ENCODE measurements around the gene TGFB1. TPM values are rescaled to one million over a fixed set of nuclear protein-coding genes. Genes with fewer than 3 reads are reported as not detected.

The TGFB1 gene
- total and polyA plus RNA-seq, 2 of the 13 experiments (the other 11 are each of a cell fraction or from before 2014, with no cell fraction given) = 4.1 to 5.4 TPM

DNA sequence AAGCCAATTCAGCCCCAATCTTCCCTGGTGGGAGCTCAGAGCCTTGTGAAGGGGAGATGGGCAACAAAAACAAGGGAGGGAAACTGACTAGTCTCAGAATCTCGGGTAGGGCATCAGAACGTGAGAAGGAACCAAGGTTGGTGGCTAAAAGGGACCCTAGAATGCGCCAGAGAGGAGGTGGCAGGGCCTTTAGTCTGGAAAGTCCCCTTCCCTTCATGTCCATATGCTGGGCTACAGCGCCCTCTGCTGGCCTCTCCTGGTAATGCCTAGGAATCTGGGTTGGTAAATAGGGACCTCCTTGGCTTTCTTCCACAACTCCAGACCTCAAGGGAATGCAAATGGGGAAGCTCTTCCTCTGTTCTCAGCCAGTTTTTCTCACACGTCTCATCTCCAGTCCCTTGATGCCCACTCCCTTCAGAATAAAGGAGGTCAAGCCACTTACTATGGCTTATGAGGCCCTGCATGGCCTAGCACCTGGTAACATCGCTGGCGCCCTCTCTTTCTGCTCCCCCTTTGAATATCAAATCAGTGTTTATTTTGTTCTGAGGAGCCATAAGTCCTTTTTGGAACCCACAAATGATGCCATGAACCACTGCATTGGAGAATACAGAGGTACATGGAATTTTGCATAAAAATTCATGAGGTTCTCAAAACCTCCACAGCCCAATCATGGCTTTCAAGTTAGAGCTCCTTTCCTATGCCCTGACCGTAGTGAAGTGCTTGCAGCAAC lies 45.1 kb downstream of the TGFB1 start (continued):
- TF ChIP-seq, protein P1, sequence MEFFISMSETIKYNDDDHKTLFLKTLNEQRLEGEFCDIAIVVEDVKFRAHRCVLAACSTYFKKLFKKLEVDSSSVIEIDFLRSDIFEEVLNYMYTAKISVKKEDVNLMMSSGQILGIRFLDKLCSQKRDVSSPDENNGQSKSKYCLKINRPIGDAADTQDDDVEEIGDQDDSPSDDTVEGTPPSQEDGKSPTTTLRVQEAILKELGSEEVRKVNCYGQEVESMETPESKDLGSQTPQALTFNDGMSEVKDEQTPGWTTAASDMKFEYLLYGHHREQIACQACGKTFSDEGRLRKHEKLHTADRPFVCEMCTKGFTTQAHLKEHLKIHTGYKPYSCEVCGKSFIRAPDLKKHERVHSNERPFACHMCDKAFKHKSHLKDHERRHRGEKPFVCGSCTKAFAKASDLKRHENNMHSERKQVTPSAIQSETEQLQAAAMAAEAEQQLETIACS (CRISPR knock-in tag; IDR thresholded peaks at IDR 0.05) = no peak
- TF ChIP-seq, protein P2, sequence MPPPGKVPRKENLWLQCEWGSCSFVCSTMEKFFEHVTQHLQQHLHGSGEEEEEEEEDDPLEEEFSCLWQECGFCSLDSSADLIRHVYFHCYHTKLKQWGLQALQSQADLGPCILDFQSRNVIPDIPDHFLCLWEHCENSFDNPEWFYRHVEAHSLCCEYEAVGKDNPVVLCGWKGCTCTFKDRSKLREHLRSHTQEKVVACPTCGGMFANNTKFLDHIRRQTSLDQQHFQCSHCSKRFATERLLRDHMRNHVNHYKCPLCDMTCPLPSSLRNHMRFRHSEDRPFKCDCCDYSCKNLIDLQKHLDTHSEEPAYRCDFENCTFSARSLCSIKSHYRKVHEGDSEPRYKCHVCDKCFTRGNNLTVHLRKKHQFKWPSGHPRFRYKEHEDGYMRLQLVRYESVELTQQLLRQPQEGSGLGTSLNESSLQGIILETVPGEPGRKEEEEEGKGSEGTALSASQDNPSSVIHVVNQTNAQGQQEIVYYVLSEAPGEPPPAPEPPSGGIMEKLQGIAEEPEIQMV (CRISPR knock-in tag; IDR thresholded peaks at IDR 0.05; ENCODE audit: low read depth) = no peak

DNA sequence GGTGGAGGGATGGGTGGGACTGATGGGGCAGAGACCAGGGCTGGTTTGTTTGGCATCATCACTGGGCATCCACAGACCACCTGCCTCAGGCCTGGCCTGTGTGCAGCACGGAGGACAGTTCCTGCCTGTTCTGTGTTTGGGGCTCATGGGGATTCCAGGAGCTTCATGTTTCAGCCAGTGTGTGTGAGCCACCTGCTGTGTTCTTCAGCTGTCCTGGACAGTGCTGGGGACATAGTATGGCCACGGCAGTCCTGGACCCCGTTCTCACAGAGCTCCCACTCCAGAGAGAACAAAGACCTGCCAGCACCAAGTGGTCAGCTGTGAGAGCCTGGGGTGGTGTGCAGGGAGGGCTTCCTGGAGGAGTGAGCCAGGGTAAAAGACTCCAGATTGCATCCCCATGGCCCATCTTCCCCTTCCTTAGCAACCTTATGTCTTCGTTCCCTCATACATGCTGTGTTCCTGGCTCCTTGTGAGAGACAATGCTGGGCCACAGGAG lies 45.7 kb downstream of the TGFB1 start:
- Histone ChIP-seq H3K27ac (ENCODE audit: extremely low read length, insufficient read depth, low read length) (peak overlapping the region; percentile 4), H3K27me3 (ENCODE audit: control insufficient read depth in 1 of 2, insufficient read depth in 2 of 2, low read length in 2 of 2) (no peaks in the 10 kb centered on the region), H3K4me1 (ENCODE audit: insufficient read depth, low read length) (peaks cover 28% of the 10 kb centered on the region), H3K9me3 (ENCODE audit: low read length) (no peaks in the 10 kb centered on the region), H3K4me3 (replicated peaks in 1 of 3; ENCODE audit: insufficient read depth in 1 of 3, low read depth in 2 of 3, low read length in 3 of 3) (no peak overlapping the region), H4K20me1 (ENCODE audit: insufficient read depth, low read length) (no peaks in the 10 kb centered on the region), H3K4me2 (ENCODE audit: low read depth, low read length) (no peak overlapping the region), H2AFZ (ENCODE audit: low read length) (no peak overlapping the region), H3K36me3 (replicated peaks in 1 of 2; ENCODE audit: control insufficient read depth in 1 of 2, insufficient read depth in 2 of 2, low read length in 2 of 2) (peaks cover 24 to 53% of the 10 kb centered on the region in 2 experiments), H3K79me2 (ENCODE audit: insufficient read depth, low read length) (peaks cover 22% of the 10 kb centered on the region), H3K9ac (ENCODE audit: insufficient read depth, low read depth, low read length) (no peak overlapping the region)
- ATAC-seq (no peak; the same call in 2 of the 3 replicates), DNase-seq (ENCODE audit: low spot score) (no peak), FAIRE-seq (no peak)
- in situ Hi-C loops (cut with HindIII; ENCODE audit: extremely low pct_ligation_motif_present, low pct_unique_long_range_greater_than_20kb) = loop anchor here (5.0 kb wide), 1 partner anchor 41 kb away; no protein-coding TSS in a partner anchor
- ChIA-PET CTCF (ENCODE audit: low intra/inter-chr PET ratio, low total read pairs) (interaction anchor here (1.0 to 1.2 kb wide), 3 partner anchors 45 to 181 kb away, joined by 5 to 6 read pairs (median 6); no protein-coding TSS in a partner anchor), POLR2A (interaction anchor here (1.2 to 5.3 kb wide), 5 partner anchors 10 to 104 kb away, joined by 4 to 55 read pairs (median 9); partner anchors contain the start of gene HNRNPUL1)
- BruUV-seq (replicated peaks) = no TSS peak
- intact Hi-C loops (cut with micrococcal nuclease; ENCODE audit: unreplicated experiment) = loop anchor here (2.0 kb wide), 1 partner anchor 45 kb away; no protein-coding TSS in a partner anchor
- TF ChIP-seq POLR2AphosphoS2 (IDR thresholded peaks at IDR 0.05; ENCODE audit: low read depth, low read length) (no peak), AGO2 (optimal IDR thresholded peaks at IDR 0.05; ENCODE audit: low read depth, low read length) (peak; percentile 63), CBX5 (CRISPR knock-in tag; IDR thresholded peaks at IDR 0.05; ENCODE audit: borderline replicate concordance) (no peak), RELA (CRISPR knock-in tag; IDR thresholded peaks at IDR 0.05) (0 out of 2 replicates have a peak, but pooled peaks have one; percentile 6), ZNF547 (CRISPR knock-in tag; IDR thresholded peaks at IDR 0.05) (0 out of 2 replicates have a peak, but pooled peaks have one; percentile 28), SPEN (CRISPR knock-in tag; IDR thresholded peaks at IDR 0.05; ENCODE audit: low read depth) (peak; percentile 44; the same call in 1 of the 2 replicates)
- TF ChIP-seq, protein P3, sequence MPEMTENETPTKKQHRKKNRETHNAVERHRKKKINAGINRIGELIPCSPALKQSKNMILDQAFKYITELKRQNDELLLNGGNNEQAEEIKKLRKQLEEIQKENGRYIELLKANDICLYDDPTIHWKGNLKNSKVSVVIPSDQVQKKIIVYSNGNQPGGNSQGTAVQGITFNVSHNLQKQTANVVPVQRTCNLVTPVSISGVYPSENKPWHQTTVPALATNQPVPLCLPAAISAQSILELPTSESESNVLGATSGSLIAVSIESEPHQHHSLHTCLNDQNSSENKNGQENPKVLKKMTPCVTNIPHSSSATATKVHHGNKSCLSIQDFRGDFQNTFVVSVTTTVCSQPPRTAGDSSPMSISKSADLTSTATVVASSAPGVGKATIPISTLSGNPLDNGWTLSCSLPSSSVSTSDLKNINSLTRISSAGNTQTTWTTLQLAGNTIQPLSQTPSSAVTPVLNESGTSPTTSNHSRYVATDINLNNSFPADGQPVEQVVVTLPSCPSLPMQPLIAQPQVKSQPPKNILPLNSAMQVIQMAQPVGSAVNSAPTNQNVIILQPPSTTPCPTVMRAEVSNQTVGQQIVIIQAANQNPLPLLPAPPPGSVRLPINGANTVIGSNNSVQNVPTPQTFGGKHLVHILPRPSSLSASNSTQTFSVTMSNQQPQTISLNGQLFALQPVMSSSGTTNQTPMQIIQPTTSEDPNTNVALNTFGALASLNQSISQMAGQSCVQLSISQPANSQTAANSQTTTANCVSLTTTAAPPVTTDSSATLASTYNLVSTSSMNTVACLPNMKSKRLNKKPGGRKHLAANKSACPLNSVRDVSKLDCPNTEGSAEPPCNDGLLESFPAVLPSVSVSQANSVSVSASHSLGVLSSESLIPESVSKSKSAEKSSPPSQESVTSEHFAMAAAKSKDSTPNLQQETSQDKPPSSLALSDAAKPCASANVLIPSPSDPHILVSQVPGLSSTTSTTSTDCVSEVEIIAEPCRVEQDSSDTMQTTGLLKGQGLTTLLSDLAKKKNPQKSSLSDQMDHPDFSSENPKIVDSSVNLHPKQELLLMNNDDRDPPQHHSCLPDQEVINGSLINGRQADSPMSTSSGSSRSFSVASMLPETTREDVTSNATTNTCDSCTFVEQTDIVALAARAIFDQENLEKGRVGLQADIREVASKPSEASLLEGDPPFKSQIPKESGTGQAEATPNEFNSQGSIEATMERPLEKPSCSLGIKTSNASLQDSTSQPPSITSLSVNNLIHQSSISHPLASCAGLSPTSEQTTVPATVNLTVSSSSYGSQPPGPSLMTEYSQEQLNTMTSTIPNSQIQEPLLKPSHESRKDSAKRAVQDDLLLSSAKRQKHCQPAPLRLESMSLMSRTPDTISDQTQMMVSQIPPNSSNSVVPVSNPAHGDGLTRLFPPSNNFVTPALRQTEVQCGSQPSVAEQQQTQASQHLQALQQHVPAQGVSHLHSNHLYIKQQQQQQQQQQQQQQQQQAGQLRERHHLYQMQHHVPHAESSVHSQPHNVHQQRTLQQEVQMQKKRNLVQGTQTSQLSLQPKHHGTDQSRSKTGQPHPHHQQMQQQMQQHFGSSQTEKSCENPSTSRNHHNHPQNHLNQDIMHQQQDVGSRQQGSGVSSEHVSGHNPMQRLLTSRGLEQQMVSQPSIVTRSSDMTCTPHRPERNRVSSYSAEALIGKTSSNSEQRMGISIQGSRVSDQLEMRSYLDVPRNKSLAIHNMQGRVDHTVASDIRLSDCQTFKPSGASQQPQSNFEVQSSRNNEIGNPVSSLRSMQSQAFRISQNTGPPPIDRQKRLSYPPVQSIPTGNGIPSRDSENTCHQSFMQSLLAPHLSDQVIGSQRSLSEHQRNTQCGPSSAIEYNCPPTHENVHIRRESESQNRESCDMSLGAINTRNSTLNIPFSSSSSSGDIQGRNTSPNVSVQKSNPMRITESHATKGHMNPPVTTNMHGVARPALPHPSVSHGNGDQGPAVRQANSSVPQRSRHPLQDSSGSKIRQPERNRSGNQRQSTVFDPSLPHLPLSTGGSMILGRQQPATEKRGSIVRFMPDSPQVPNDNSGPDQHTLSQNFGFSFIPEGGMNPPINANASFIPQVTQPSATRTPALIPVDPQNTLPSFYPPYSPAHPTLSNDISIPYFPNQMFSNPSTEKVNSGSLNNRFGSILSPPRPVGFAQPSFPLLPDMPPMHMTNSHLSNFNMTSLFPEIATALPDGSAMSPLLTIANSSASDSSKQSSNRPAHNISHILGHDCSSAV (CRISPR knock-in tag; IDR thresholded peaks at IDR 0.05; ENCODE audit: borderline replicate concordance) = no peak
- WGBS (ENCODE audit: low lambda C conversion rate) = 87% methylated on average over 3 of the region's 4 CpGs

All from HepG2 (cell line).